WTC11 (cell line): ENCODE data around the gene COMMD7.

Experiments
- CREB1 ChIP-seq: sonication (generic); formaldehyde crosslinking; IDR thresholded peaks from 2 replicates; pipeline ENCODE4 v1.8.0; 2023; ENCODE audit warnings: mild to moderate bottlenecking, missing genetic modification reagents
- FOXK1 ChIP-seq: sonication (generic); formaldehyde crosslinking; IDR thresholded peaks from 2 replicates; pipeline ENCODE4 v1.8.0; 2022; ENCODE audit warnings: mild to moderate bottlenecking, moderate library complexity, missing genetic modification reagents
- GABPB1 ChIP-seq: sonication (generic); formaldehyde crosslinking; IDR thresholded peaks from 2 replicates; pipeline ENCODE4 v1.8.1; 2023; ENCODE audit warnings: mild to moderate bottlenecking, missing genetic modification reagents
- JAZF1 ChIP-seq: fragments of 250-450 bp; sonication (Bioruptor Pico); IDR thresholded peaks from 2 replicates; pipeline ENCODE4 v1.9.0; 2021; ENCODE audit warnings: moderate library complexity, mild to moderate bottlenecking, inconsistent platforms
- NR2C2 ChIP-seq: sonication (generic); formaldehyde crosslinking; IDR thresholded peaks from 2 replicates; pipeline ENCODE4 v1.8.0; 2022; ENCODE audit warnings: mild to moderate bottlenecking, missing genetic modification reagents
- RELA ChIP-seq: sonication (generic); formaldehyde crosslinking; IDR thresholded peaks from 2 replicates; pipeline ENCODE4 v1.8.1; 2022; ENCODE audit warnings: missing genetic modification reagents, mild to moderate bottlenecking, borderline replicate concordance
- SP1 ChIP-seq: sonication (generic); formaldehyde crosslinking; conservative IDR thresholded peaks from 2 replicates; pipeline ENCODE4 v1.8.1; 2022; ENCODE audit warnings: missing genetic modification reagents
- ZNF232 ChIP-seq: sonication (generic); formaldehyde crosslinking; IDR thresholded peaks from 2 replicates; pipeline ENCODE4 v1.8.0; 2022; ENCODE audit warnings: mild to moderate bottlenecking, missing genetic modification reagents
- ZNF263 ChIP-seq: sonication (generic); formaldehyde crosslinking; IDR thresholded peaks from 2 replicates; pipeline ENCODE4 v1.8.1; 2022; ENCODE audit warnings: low read depth, mild to moderate bottlenecking, moderate library complexity, missing genetic modification reagents
- TF ChIP-seq, protein P1 (sequence below): fragments of 200-600 bp; IDR thresholded peaks from 2 replicates; pipeline ENCODE4 v1.8.0; 2022; ENCODE audit warnings: antibody characterized with exemption
- TF ChIP-seq, protein P2 (sequence below): sonication (generic); formaldehyde crosslinking; IDR thresholded peaks from 2 replicates; pipeline ENCODE4 v1.8.0; 2022; ENCODE audit warnings: mild to moderate bottlenecking, missing genetic modification reagents
- TF ChIP-seq, protein P3 (sequence below): sonication (generic); formaldehyde crosslinking; IDR thresholded peaks from 2 replicates; pipeline ENCODE4 v1.8.1; 2023; ENCODE audit warnings: mild to moderate bottlenecking, missing genetic modification reagents, moderate library complexity

DNA sequence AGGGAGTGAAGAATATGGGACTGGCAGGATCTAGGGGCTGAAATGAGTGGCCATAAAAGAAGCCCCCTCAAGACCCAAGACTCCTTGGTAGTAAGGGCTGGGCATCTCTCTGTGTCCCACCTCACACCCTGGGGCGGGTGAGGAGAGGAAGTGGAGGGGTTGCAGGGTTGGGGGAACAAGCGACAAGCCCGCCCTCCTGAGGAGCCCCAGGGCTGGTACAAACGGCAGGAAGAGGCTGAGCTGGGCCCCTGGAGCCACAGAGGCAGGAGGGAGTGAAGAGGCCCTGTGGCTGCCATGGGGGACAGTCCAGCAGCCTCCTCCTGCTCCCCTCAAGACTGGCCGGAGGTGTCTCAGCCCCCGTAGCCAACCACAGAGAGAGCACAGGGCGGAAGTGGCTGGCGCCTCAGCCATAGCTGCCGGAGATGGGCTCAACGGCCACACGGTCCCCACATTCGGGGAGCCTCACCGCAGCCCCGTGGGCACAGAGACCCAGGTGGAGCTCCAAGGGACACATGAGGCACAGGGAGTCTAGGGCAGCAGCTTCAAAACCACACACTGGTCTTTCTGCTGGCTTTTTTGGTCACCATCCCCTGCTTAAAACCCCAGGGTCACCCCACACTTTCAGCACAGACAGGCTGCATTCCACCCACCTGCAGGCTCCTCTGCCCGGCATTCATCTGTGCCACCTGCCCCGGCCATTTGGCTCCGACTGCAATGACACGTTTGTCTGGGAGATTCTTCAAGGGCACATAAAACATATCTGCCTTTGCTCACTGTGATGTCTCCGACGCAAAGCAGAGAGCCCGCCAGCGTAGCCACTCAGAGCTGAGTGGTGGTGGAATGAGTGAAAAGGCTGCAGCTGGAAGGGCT, 70.0 kb downstream of the COMMD7 start:
- no peak for TF ChIP-seq ZNF263 (CRISPR knock-in tag)
- TF ChIP-seq, protein P1, sequence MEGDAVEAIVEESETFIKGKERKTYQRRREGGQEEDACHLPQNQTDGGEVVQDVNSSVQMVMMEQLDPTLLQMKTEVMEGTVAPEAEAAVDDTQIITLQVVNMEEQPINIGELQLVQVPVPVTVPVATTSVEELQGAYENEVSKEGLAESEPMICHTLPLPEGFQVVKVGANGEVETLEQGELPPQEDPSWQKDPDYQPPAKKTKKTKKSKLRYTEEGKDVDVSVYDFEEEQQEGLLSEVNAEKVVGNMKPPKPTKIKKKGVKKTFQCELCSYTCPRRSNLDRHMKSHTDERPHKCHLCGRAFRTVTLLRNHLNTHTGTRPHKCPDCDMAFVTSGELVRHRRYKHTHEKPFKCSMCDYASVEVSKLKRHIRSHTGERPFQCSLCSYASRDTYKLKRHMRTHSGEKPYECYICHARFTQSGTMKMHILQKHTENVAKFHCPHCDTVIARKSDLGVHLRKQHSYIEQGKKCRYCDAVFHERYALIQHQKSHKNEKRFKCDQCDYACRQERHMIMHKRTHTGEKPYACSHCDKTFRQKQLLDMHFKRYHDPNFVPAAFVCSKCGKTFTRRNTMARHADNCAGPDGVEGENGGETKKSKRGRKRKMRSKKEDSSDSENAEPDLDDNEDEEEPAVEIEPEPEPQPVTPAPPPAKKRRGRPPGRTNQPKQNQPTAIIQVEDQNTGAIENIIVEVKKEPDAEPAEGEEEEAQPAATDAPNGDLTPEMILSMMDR, result no peak
- TF ChIP-seq SP1 (CRISPR knock-in tag), result no peak
- no peak for TF ChIP-seq RELA
- TF ChIP-seq NR2C2 (CRISPR knock-in tag), result no peak
- no peak for TF ChIP-seq GABPB1 (CRISPR knock-in tag)
- TF ChIP-seq, protein P2, sequence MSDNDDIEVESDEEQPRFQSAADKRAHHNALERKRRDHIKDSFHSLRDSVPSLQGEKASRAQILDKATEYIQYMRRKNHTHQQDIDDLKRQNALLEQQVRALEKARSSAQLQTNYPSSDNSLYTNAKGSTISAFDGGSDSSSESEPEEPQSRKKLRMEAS, result no peak
- no peak for TF ChIP-seq JAZF1
- TF ChIP-seq, protein P3, sequence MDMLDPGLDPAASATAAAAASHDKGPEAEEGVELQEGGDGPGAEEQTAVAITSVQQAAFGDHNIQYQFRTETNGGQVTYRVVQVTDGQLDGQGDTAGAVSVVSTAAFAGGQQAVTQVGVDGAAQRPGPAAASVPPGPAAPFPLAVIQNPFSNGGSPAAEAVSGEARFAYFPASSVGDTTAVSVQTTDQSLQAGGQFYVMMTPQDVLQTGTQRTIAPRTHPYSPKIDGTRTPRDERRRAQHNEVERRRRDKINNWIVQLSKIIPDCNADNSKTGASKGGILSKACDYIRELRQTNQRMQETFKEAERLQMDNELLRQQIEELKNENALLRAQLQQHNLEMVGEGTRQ (CRISPR knock-in tag), result no peak
- no peak for TF ChIP-seq ZNF232
- no peak for TF ChIP-seq FOXK1
- TF ChIP-seq CREB1 (CRISPR knock-in tag), result no peak
